SK-N-SH (cell line): Measurements from ENCODE around the gene RUNDC3A.

Source experiments
- CTCF ChIP-seq: fragments of 200-600 bp; sonication (generic); IDR thresholded peaks from 2 replicates; pipeline ENCODE4 v1.6.1; 2017; ENCODE audit warnings: antibody characterized with exemption, mild to moderate bottlenecking, moderate library complexity
- EP300 ChIP-seq, 2 experiments: IDR thresholded peaks; 2 replicates each; pipeline versions ENCODE4 v1.4.0 to v1.6.1; 2012; ENCODE audit warnings: borderline replicate concordance in 1 of 2, low read depth in 1 of 2, low read length in 1 of 2
- EZH2phosphoT487 ChIP-seq: fragments of 200-600 bp; sonication (generic); IDR thresholded peaks from 2 replicates; pipeline ENCODE4 v1.6.1; 2017; ENCODE audit warnings: low read depth, mixed run types, mild to moderate bottlenecking, antibody characterized with exemption, moderate library complexity, borderline replicate concordance
- GATA2 ChIP-seq: sonication (generic); formaldehyde crosslinking; IDR thresholded peaks from 2 replicates; pipeline ENCODE4 v1.5.0; 2020; ENCODE audit warnings: mild to moderate bottlenecking, missing genetic modification reagents
- MAX ChIP-seq: IDR thresholded peaks from 2 replicates; pipeline ENCODE4 v1.4.0; 2012; ENCODE audit warnings: low read depth
- NFIC ChIP-seq: IDR thresholded peaks from 2 replicates; pipeline ENCODE4 v1.4.0; 2012; ENCODE audit warnings: borderline replicate concordance
- REST ChIP-seq: IDR thresholded peaks from 2 replicates; pipeline ENCODE4 v1.6.1; 2012; ENCODE audit warnings: mild to moderate bottlenecking, low read depth, low read length, moderate library complexity
- YY1 ChIP-seq: IDR thresholded peaks from 2 replicates; pipeline ENCODE4 v1.4.0; 2012; ENCODE audit warnings: low read depth, mild to moderate bottlenecking

GRCh38 chr17:44352828-44353671 lies 44.6 kb downstream of the RUNDC3A start:
- TF ChIP-seq CTCF (no peak), EZH2phosphoT487 (no peak), NFIC (no peak), MAX (no peak), GATA2 (no peak), REST (no peak), YY1 (no peak), EP300 (IDR thresholded peaks at IDR 0.05; ENCODE audit: borderline replicate concordance in 1 of 2, low read depth in 1 of 2, low read length in 1 of 2) (no peak)
